NCI-H2196 (cell line): ENCODE data around the gene FLT3.
A peak's percentile ranks its signal among the peaks of the same experiment; 100 is the strongest.
"Not testable (repeated sequence)": the region's sequence is repeated elsewhere in the genome, so short reads cannot be mapped to it uniquely, and the experiment has no call there.

ENCODE experiments used
- DNase-seq: peaks from one replicate; lab custom pipeline; 2025; ENCODE audit not compliant: unreplicated experiment; lab: John Stamatoyannopoulos, UW

The FLT3 gene

DNA sequence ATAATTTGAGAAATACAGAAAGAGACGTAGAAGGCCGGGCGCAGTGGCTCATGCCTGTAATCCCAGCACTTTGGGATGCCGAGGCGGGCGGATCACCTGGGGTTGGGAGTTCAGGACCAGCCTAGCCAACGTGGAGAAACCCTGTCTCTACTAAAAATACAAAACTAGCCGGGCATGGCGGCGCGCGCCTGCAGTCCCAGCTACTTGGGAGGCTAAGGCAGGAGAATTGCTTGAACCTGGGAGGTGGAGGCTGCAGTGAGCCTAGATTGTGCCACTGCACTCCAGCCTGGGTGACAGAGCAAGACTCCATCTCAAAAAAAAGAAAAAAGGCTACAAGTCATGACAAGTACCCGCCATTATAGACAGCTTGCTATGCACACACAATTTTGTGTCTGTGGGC lies 95.4 kb downstream of the FLT3 start:
- DNase-seq: not testable (repeated sequence)

DNA sequence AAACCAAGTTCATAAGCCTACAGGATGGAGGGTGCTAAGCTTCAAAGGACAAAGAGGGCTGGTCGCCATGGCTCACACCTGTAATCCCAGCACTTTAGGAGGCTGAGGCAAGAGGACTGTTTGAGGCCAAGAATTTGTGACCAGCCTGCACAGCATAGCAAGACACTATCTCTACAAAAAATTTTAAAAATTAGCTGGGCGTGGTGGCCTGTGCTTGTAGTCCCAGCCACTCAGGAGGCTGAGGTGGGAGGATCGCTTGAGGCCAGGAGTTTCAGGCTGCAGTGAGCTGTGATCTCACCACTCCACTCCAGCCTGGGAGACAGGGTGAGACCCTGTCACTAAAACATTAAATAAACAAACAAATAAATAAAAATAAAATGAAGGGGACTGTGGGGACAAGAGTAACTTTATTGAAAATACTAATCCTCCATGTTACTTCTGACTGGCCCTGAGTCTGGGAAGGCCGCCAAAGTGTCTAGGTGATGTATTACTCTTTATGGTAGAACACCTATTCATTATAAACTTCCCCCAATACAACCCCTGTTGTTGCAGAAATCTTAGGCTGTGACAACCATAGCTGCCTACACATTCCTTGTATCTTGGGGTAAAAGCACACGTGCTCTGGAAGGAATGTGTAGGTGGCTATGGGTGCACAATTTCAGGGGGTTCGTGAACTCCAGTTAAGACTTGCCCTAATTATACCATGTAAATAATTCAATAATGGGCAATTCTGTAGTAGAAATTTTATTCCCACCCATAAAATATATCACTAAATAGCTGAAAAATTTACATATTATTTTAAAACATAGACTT lies 97.3 kb downstream of the FLT3 start:
- no peak for DNase-seq

DNA sequence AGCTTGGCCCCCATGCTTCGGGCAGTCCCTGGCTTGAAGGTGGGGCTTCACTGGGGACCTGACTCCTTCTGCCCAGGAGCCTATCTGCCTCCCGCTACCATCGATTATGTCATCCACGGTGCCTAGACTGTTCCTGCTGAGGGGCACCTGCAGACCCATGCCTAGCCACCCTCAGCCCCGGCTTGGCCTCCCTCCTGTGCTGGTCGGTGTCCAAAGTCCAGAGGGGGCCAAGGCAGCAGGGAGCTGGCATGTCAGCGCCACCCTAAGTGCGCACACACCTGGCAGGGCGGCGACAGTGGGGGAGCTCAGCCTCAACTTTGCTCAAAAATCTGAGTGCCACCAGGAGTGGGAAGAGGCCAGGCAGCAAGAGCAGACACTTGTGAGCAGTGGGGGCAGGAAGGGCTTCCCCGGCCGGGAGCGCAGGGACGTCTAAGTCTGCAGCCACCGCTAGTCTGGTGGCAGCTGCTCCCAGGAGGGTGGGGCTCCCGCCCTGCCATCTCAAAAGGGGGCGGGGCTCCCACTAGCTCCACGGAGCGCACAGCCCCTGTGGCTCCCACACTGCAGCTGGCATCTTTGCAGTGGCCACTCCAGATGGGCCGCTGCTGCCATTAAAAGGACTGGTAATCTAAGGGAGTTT lies 98.4 kb downstream of the FLT3 start:
- no peak for DNase-seq

DNA sequence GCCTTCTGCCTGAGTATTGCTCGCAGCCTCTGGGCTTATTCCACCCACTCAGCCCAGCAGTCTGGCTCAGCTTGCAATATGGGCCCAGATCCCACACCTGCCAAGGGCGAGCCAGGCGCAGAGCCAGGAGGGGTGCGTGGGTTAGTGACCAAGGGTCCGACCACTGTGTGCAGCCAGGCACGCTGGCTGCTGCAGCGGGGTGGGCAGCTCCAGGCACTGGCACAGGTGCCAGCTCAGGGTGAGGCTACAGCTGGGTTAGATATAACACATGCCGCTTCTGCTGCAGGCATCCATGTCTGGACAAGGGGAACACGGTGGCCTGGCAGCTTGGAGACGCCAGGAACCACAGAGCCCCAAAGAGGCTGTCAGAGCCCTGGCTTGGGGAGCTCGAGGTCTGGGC lies 99.3 kb downstream of the FLT3 start:
- DNase-seq: no peak

DNA sequence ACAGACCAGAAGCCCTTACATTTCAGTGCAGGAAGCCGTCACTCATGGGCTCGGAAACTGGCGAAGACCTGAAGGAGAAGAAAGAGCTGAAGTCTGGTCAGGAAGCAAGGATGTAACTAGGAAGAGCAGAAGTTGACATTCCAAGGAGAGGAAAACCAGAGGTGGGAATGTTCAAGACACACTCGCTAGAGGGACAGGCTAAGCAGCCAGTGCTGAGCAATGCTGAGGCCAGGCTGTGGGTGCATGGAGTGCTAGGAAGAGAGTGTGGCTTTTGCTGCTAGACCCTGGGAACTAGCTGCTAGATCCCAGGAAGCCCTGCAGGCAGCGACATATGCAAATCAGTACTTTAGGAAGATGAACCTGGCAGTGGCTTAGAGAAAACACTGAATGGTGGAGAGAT lies 99.8 kb downstream of the FLT3 start:
- DNase-seq: no peak

DNA sequence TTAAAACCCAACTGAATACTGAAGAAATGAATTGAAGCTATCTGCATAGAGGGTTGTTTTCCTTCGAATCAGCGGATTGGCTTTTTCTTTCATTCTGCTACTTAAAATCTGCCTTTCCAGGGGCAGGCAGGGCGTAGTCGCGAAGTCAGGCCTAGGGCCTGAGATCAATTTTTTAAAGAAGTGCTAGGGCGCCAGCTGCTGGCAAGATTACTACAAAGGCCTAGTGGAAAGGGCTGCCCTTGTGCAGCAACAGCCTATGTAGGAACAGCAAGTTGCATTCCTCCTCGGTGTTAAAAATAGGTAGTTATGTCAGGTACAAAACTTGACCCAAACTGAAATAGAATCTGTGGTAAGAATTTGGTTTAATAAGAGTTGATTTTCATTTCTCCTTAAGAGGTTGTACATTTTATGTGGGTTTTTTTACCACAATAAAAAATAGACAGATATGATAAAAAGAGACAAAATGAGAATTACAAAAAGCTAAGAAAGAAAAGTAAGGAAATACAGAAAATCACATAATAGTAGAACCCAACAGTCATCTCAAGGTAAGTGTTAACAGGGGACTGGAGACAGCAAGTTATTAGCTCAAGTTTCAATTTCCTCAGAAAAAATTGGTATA lies 102.4 kb downstream of the FLT3 start:
- DNase-seq: peak; percentile 21

DNA sequence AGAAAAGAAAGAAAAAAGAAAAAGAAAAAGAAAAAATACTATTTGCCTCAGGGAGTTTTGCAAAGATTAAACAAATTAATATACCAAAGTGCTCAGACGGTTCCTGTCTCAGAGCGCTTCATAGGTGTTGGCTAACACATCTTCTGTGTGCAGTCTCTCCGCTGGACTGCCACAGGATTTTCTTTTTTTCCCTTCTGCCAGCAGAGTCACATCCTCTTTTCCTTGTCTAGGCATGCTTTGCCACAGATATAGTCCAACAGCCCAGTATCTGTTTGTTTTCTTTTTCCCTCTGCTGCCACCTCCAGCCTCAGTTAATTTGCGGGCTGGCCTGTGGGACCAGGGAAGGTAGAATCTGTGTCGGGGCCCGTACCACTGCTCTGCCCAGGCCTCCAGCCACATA lies 108.5 kb downstream of the FLT3 start:
- no peak for DNase-seq

DNA sequence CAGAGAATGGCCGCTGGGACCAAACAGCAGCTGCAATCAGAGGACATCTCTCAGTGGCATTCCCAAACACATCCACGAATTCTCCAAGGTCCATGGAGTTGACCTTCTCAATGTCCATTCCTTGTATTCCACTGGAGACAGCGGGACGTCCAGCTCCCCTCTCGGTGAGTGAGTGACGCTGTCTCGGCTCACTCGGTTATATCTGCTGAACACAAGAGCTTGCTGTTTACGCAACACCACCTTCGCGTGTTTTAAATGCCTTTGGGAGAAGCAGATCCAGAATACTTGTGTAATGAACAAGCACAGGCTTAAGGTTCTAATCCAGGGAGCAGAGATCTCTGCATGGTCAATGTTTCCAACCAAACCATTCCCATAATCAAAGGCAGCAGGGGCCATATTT lies 111.9 kb downstream of the FLT3 start, which contains the start of gene URAD:
Gene URAD (minus strand): TSS at position 174 of the 400 bp plus-strand sequence. CDS start 56 bp downstream, at position 118.
- no peak for DNase-seq

DNA sequence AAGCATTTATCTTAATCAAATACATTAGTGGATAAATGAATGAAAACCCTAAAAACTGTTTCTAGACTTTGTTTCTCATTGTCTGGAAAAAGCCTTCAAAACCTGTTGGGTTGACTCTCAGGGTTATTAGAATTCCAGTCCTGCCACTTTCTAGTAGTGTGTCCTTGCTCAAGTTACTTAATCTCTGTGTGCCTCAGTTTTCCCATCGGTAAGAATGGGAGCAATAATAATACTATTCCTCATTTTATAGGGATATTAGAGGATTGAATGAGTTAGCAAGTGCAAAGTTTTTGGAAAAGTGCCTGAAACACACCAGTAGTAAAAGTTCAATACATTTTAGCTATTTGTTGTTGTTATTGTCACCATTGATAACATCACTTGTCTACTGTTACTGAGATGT lies 114.8 kb downstream of the FLT3 start:
- DNase-seq: no peak

DNA sequence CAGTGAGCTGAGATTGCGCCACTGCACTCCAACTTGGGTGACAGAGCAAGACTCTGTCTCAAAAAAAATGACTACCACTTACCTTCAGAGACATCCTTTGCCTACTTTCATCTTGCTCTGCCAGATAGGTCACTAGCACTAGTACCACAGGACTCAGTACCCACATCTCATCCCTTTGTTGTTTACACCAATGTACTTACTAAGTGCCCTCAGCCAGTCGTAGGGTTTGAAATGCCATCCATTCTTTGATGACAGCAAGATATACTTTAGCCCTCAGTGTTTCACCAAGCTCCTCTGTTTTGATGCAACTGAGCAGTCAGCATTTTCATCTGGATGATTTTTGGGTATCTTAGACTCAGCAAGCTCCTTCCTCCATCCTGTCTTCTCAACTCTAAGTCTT lies 118.0 kb downstream of the FLT3 start:
- no peak for DNase-seq

DNA sequence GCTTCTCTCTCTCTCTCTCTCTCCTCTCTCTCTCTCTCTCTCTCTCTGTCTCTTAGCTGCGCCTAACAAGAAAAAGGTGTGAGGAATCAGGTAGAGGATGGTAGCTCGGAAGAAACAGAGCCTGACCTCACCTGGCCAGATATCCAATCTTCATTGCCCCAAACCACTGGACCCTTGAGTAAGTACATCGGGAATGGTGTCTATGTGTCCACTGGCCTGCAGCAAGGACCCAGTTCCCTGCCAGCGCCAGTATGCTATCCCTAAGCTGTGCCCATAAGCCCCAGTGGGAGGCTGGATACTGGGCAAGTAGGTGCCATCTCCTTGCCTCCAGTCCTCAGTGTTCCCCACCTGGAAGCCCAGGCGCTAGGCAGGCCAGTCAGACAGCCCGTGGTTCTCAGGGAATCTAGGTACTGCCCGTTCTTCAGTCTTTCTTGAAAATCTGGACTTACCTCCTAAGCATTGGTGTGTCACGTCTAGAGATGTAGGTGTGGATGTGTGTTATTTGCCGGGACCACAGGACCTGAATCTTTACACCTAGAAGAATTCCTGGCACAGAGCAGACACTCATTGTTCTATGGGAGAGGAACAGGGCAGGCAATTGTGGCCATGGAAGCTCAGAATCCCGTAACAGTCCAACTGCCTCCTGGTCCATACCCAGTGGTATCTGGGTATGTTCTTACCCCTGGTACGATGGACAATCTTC lies 119.2 kb downstream of the FLT3 start:
- DNase-seq: no peak

DNA sequence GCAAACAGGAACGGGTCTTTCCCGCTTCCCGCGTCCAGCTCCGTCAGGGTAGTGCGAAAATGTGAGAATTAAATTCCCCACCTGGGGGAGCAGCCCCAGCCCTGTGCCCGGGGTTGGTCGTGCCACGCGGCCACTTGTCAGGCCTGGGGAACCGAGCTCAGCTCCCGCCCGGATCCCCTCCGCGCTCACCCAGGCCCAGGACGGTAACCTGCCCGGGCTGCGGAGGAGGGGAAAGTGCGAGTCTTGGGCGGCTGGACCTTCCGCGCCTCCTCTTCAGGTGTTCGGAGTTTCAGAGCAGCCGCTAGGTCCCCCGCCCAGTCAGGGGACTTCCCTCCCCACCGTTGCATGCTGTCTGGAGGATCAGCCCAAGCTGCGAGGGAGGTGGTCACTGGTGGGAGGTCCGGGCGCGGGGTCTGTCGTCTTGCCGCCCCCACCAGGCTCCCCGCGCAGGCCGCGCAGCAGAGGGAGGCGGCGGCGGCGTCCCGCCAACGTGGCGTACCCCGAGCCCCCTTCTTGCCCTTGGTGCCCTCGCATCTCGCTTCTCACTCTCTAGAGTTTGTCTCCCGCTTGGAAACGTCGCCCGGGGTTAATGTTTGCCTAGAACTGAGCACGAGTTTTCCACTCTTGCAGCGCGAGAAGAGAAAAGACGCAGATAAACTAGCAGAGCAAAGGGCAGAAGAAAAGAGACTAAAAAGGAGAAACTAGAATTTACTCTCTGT lies 119.9 kb downstream of the FLT3 start:
- DNase-seq: no peak

DNA sequence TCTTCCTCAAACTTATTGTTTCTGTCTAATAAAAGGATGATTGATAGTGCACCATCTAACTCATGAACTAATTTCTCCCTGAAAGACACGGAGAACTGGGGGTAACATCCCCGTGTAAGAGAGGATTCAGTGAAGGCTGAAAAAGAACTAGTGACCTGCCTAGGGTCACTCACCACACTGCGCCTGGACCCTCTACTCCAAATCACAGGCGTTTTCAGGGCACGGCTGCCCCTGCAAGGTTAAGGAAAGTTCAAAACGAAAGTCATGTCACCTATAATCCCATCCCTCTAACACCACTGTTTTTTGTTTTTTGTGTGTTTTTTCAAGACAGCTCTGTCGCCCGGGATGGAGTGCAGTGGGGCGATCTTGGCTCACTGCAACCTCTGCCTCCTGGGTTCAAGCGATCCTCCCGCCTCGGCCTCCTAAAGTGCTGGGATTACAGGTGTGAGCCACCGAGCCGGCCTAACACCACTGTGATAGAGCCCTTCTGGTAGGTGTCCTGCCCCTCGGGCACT lies 120.6 kb downstream of the FLT3 start:
- DNase-seq: no peak

DNA sequence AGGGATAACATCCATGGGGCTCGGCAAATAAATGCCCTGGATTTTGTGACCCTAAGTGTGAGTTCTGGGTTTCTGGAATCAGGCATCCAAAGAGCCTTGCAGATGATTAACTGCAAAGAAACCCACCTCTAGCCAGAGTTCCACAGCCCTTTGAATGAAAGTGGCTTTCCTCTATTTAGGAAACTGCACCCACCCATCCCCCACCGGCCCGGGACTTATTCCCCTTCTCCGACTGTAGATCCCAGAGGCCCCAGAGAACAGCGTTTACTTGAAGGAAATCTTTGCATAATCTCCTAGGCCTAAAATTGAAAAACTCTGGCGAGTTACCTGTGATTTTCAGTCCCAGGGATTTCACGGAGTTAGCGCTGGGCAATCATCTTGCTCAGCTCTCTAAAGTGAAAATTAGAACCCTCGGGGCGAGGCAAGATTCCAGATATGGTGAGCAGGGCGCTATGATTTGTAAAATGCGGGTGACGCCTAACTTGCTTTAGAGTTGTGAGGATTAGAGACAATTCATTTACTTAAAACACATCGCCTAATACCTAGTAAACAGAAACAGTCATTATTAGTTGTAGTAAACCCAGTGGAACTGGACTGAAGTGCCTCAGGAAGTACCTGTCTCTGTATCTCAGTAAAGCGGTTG lies 121.3 kb downstream of the FLT3 start:
- no peak for DNase-seq

DNA sequence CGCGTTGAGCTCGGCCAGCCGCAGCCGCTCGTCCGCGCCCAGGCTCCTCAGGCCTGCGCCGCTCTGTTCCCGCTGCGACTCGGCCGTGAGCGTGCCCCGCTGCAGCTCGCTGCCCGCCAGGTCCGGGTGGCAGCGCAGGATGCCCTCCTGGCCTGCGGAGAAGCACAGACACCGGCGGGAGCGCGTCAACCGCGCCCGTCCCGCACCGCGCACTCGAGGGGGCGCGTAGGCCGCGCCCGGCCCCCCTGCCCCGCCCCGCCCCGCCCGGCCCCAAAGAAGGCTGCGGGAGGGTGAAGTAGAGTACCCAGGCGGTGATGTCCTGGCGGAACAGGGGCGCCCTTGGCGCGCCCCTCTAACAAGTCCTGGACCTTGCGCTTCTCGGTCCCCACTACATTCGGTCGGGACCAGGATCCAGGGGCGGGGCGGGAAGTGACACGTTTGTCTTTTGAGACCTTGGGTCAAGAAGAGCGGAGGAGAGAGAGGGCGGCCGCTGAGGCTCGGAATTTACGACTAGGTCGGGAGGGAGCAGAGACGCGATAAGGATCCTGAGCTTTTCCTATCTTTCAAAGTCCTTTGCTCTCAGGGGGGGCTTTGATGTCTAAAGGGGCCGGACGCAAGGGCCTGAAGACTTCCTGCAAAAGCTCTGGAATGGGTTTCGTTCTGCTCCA lies 121.9 kb downstream of the FLT3 start:
- no peak for DNase-seq

DNA sequence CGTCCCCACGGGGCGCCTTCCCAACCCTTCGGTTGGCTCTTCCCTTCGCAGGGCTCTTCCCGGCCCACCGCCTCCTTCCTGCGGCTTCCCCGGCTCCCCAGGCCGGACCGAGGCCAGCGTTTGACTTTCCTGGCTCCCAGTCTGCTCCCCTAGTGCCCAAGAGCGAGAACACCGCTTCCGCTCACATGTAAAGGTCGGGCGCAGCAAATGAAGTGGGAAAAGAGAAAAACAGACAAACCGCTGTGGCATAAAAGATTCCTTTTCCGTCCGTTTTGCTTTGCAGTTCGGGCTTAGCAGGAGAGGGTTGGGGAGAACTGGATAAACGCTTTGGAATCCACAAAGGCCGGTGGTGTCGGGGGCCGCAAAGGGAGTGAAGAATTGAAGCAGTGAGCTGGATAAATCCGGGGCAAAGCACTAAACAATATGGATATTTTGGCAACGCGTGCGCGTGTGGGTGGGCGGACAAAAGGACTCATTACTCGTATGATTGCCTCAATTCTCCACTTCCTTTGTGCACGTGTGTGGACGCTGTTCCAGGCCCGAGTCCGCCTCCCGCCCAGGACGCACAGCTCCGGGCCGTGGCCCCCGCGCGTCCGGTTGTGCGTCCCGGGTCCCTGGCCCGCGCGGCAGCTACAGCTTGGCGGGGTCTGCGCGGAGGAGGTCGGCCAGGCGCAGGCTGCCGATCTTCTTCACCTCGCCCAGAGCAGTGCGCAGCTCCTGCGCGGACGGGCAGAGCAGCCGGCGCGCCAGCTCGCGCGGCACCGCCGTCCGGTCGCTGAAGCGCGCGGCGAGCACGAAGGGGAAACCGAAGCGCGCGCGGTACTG lies 122.7 kb downstream of the FLT3 start:
- no peak for DNase-seq

DNA sequence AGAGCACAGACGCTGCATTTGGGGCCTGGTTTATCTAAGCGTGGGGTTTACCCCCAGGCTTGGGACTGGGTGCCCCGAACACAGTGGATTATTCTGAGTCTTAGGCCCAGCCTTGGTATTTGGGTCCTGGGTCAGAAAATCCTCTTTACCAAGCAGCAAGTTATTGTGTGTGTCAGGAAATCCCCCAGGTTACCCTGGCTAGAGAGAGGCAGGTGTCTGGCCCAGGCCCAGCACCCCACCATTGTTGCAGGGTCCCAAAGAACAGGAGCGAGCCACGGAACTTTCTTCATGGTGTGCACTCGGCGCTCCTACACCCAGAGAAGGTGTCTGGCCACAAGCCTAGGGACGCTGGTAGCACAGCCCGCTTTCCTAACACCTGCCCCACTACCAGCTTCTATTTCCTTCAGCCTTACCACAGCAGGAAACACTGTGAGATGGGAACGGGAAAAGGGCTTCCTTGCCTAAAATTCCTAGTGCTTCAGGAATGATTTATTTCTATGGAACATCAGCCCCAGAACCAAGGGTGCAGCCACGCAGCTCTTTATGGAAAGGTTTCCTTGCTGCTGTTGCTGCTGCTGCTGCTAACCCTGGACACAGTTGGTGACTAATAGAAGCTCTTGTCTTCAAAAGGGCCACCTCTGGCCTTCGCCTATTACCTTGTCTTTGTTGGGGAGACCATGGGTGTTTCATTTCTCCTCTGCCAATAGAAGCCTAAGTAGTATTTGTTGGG lies 123.8 kb downstream of the FLT3 start:
- DNase-seq: no peak
